Fibroblast of skin of left biceps (primary cell): ENCODE data around the gene LPCAT2.
"Not testable (repeated sequence)": the region's sequence is repeated elsewhere in the genome, so short reads cannot be mapped to it uniquely, and the experiment has no call there.

Experiments
- DNase-seq, 2 experiments: peaks; one replicate each; pipeline ENCODE4 v3.0.0-alpha.2; 2013; ENCODE audit warnings: low read depth in 2 of 2

Gene LPCAT2

GRCh38 chr16:55605754-55606336 lies 97.0 kb downstream of the LPCAT2 start:
- no peak for DNase-seq

- DNase-seq: no peak
These were observed 104.9 kb downstream of the LPCAT2 start for GRCh38 chr16:55613613-55614335.

- no peak for DNase-seq
These were observed 106.2 kb downstream of the LPCAT2 start for GRCh38 chr16:55615071-55615470.

- DNase-seq: not testable (repeated sequence)
These were observed 106.8 kb downstream of the LPCAT2 start for GRCh38 chr16:55615670-55616069.

GRCh38 chr16:55621771-55622170 lies 112.9 kb downstream of the LPCAT2 start:
- no peak for DNase-seq

- DNase-seq: no peak
These were observed 113.4 kb downstream of the LPCAT2 start for GRCh38 chr16:55622272-55622671.

GRCh38 chr16:55622930-55623561 lies 114.2 kb downstream of the LPCAT2 start:
- DNase-seq: no peak

GRCh38 chr16:55623640-55624039 lies 114.8 kb downstream of the LPCAT2 start:
- no peak for DNase-seq

GRCh38 chr16:55624696-55625095 lies 115.8 kb downstream of the LPCAT2 start:
- DNase-seq: no peak

GRCh38 chr16:55625843-55626242 lies 117.0 kb downstream of the LPCAT2 start:
- DNase-seq: no peak

- no peak for DNase-seq
These were observed 119.6 kb downstream of the LPCAT2 start for GRCh38 chr16:55628306-55628968.

- no peak for DNase-seq
These were observed 121.9 kb downstream of the LPCAT2 start for GRCh38 chr16:55630774-55631173.

GRCh38 chr16:55632259-55632658 lies 123.4 kb downstream of the LPCAT2 start:
- DNase-seq: no peak

GRCh38 chr16:55634193-55634592 lies 125.3 kb downstream of the LPCAT2 start:
- no peak for DNase-seq
